CD8-positive, alpha-beta memory T cell (primary cell): ENCODE results near the gene TBC1D25. TPM values are rescaled to one million over a fixed set of nuclear protein-coding genes. Genes with fewer than 3 reads are reported as not detected.
"Not testable (repeated sequence)": the region's sequence is repeated elsewhere in the genome, so short reads cannot be mapped to it uniquely, and the experiment has no call there.

ENCODE experiments used
- CTCF ChIA-PET: fragments of 350-600 bp; sonication (Branson Sonifier 250); formaldehyde crosslinking; loops from one replicate; lab custom pipeline; 2021; ENCODE audit warnings: antibody characterized with exemption; lab: Charles Lee
- POLR2A ChIA-PET: fragments of 350-600 bp; sonication (Branson Sonifier 250); formaldehyde crosslinking; loops from one replicate; lab custom pipeline; 2021; ENCODE audit warnings: antibody characterized with exemption; lab: Charles Lee
- DNase-seq, 5 donors: peaks; one replicate each; pipeline versions ENCODE4 v3.0.0 to v3.0.0-alpha.2; 2020 to 2022; ENCODE audit warnings: mixed read lengths in 1 of 5
- H3K27ac ChIP-seq: one replicate; pipeline ENCODE4 v1.7.0; 2013; ENCODE audit warnings: low read depth, mild to moderate bottlenecking, low read length, moderate library complexity
- H3K27me3 ChIP-seq: 2 replicates; pipeline ENCODE4 v1.7.0; 2013; ENCODE audit warnings: low read length, mild to moderate bottlenecking; ENCODE audit not compliant: insufficient read depth, poor library complexity, severe bottlenecking
- H3K36me3 ChIP-seq: 2 replicates; pipeline ENCODE4 v1.7.0; 2013; ENCODE audit warnings: mild to moderate bottlenecking, low read length, moderate library complexity; ENCODE audit not compliant: insufficient read depth
- H3K4me1 ChIP-seq: 2 replicates; pipeline ENCODE4 v1.7.0; 2013; ENCODE audit warnings: mild to moderate bottlenecking, low read length, moderate library complexity; ENCODE audit not compliant: insufficient read depth
- H3K4me3 ChIP-seq: 2 replicates; pipeline ENCODE4 v1.7.0; 2013; ENCODE audit warnings: mild to moderate bottlenecking, low read length
- H3K9me3 ChIP-seq: 2 replicates; pipeline ENCODE4 v1.7.0; 2013; ENCODE audit warnings: mild to moderate bottlenecking, low read length
- H3K27ac Mint-ChIP-seq, 8 donors: one replicate each; pipeline ENCODE4 v1.8.0; 2020 to 2021; ENCODE audit warnings: mixed read lengths in 8 of 8, mild to moderate bottlenecking in 6 of 8, inconsistent platforms in 3 of 8, moderate library complexity in 3 of 8
- H3K27me3 Mint-ChIP-seq, 2 donors: one replicate each; pipeline ENCODE4 v1.8.0; 2020 to 2021; ENCODE audit warnings: mixed read lengths in 2 of 2, mild to moderate bottlenecking in 1 of 2, moderate library complexity in 1 of 2
- H3K36me3 Mint-ChIP-seq, 3 donors: one replicate each; pipeline ENCODE4 v1.8.0; 2020 to 2021; ENCODE audit warnings: mixed read lengths in 3 of 3, inconsistent platforms in 1 of 3, mild to moderate bottlenecking in 1 of 3
- H3K4me1 Mint-ChIP-seq, 3 donors: one replicate each; pipeline ENCODE4 v1.8.0; 2020 to 2021; ENCODE audit warnings: mixed read lengths in 3 of 3, inconsistent platforms in 1 of 3, mild to moderate bottlenecking in 1 of 3
- H3K4me3 Mint-ChIP-seq, 7 donors: one replicate each; pipeline ENCODE4 v1.8.0; 2020 to 2021; ENCODE audit warnings: mixed read lengths in 7 of 7, mild to moderate bottlenecking in 6 of 7, moderate library complexity in 4 of 7, inconsistent platforms in 2 of 7
- H3K9me3 Mint-ChIP-seq, 5 donors: one replicate each; pipeline ENCODE4 v1.8.0; 2020 to 2022; ENCODE audit warnings: mixed read lengths in 5 of 5, mild to moderate bottlenecking in 3 of 5, moderate library complexity in 2 of 5, inconsistent platforms in 1 of 5
- polyA plus RNA-seq: library from polyadenylated mRNA; unstranded; fragments of 300-500 nt; fragmentation: Illumina TruSeq; gene quantifications from one replicate; pipeline ENCODE4 v1.2.3, GENCODE V29; 2021
- total RNA-seq, 2 experiments: library from RNA; stranded (reverse); gene quantifications; one replicate each; pipeline ENCODE4 v1.2.3, GENCODE V29; 2021

The TBC1D25 gene
- total and polyA plus RNA-seq, 3 experiments from 2014 or later = 14.0 to 21.5 (median 15.2) TPM

- H3K27ac Mint-ChIP-seq = peak overlapping the region in 1 of 8 donors; percentile 33
- DNase-seq, H3K27ac ChIP-seq, H3K36me3 ChIP-seq, H3K4me3 Mint-ChIP-seq, H3K27me3 Mint-ChIP-seq, H3K9me3 ChIP-seq, POLR2A ChIA-PET, H3K9me3 Mint-ChIP-seq, H3K4me3 ChIP-seq, H3K27me3 ChIP-seq, H3K4me1 ChIP-seq: not testable (repeated sequence)
- H3K36me3 Mint-ChIP-seq = peaks cover 3 to 45% (median 7%) of the 10 kb centered on the region in 3 donors
- CTCF ChIA-PET = interaction anchor here (1.4 kb wide), 1 partner anchor 14 kb away, joined by 3 read pairs; no protein-coding TSS in a partner anchor
- peaks cover 10 to 24% (median 15%) of the 10 kb centered on the region in 3 donors for H3K4me1 Mint-ChIP-seq
These were observed 13.7 kb upstream of the TBC1D25 start for GRCh38 chrX:48525853-48526252.

GRCh38 chrX:48530736-48531135, 8.8 kb upstream of the TBC1D25 start:
- no peak for DNase-seq
- Histone ChIP-seq H3K36me3 (no peaks in the 10 kb centered on the region), H3K4me1 (peaks cover 11% of the 10 kb centered on the region), H3K27ac (no peak overlapping the region), H3K27me3 (no peaks in the 10 kb centered on the region), H3K4me3 (no peak overlapping the region), H3K9me3 (no peaks in the 10 kb centered on the region)
- ChIA-PET CTCF (no interaction called here), POLR2A (no interaction called here)
- no peaks in the 10 kb centered on the region for H3K9me3 Mint-ChIP-seq
- H3K4me1 Mint-ChIP-seq = peaks cover 9 to 16% (median 15%) of the 10 kb centered on the region in 3 donors
- peaks cover 7 to 27% (median 8%) of the 10 kb centered on the region in 3 donors for H3K36me3 Mint-ChIP-seq
- H3K27ac Mint-ChIP-seq = no peak overlapping the region
- H3K4me3 Mint-ChIP-seq = no peak overlapping the region
- H3K27me3 Mint-ChIP-seq = no peaks in the 10 kb centered on the region

GRCh38 chrX:48531358-48531959, 8.1 kb upstream of the TBC1D25 start:
- Histone ChIP-seq H3K36me3 (no peaks in the 10 kb centered on the region), H3K9me3 (no peaks in the 10 kb centered on the region), H3K4me3 (no peak overlapping the region), H3K27ac (peak overlapping the region; percentile 16), H3K27me3 (no peaks in the 10 kb centered on the region), H3K4me1 (peaks cover 11% of the 10 kb centered on the region)
- peak overlapping the region in 2 of 7 donors; percentile 11 to 22 for H3K4me3 Mint-ChIP-seq
- CTCF ChIA-PET = no interaction called here
- peaks cover 9 to 16% (median 14%) of the 10 kb centered on the region in 3 donors for H3K4me1 Mint-ChIP-seq
- no peaks in the 10 kb centered on the region for H3K9me3 Mint-ChIP-seq
- peak overlapping the region; percentile 19 to 97 (median 88) for H3K27ac Mint-ChIP-seq
- POLR2A ChIA-PET = no interaction called here
- no peaks in the 10 kb centered on the region for H3K27me3 Mint-ChIP-seq
- DNase-seq = no peak
- peaks cover 7 to 22% (median 8%) of the 10 kb centered on the region in 3 donors for H3K36me3 Mint-ChIP-seq

- ChIA-PET CTCF (no interaction called here), POLR2A (no interaction called here)
- Histone ChIP-seq H3K9me3 (no peaks in the 10 kb centered on the region), H3K27me3 (no peaks in the 10 kb centered on the region), H3K4me3 (no peak overlapping the region), H3K4me1 (peaks cover 11% of the 10 kb centered on the region), H3K36me3 (no peaks in the 10 kb centered on the region), H3K27ac (peak overlapping the region; percentile 43)
- peak overlapping the region in 6 of 8 donors; percentile 49 to 92 (median 86) for H3K27ac Mint-ChIP-seq
- H3K27me3 Mint-ChIP-seq = no peaks in the 10 kb centered on the region
- no peak overlapping the region for H3K4me3 Mint-ChIP-seq
- H3K4me1 Mint-ChIP-seq = peaks cover 8 to 12% (median 11%) of the 10 kb centered on the region in 3 donors
- no peak for DNase-seq
- H3K36me3 Mint-ChIP-seq = peaks cover 6 to 18% (median 7%) of the 10 kb centered on the region in 3 donors
- H3K9me3 Mint-ChIP-seq = no peaks in the 10 kb centered on the region
These were observed 7.4 kb upstream of the TBC1D25 start for GRCh38 chrX:48532161-48532560.

GRCh38 chrX:48533165-48533564, 6.3 kb upstream of the TBC1D25 start:
- H3K27ac Mint-ChIP-seq = peak overlapping the region in 2 of 8 donors; percentile 24 to 44
- peaks cover 8 to 12% (median 11%) of the 10 kb centered on the region in 3 donors for H3K4me1 Mint-ChIP-seq
- H3K9me3 ChIP-seq = no peaks in the 10 kb centered on the region
- H3K36me3 ChIP-seq = no peaks in the 10 kb centered on the region
- H3K4me3 ChIP-seq = no peak overlapping the region
- H3K9me3 Mint-ChIP-seq = no peaks in the 10 kb centered on the region
- peaks cover 11% of the 10 kb centered on the region for H3K4me1 ChIP-seq
- no peaks in the 10 kb centered on the region for H3K27me3 Mint-ChIP-seq
- CTCF ChIA-PET = no interaction called here
- peaks cover 6 to 9% (median 7%) of the 10 kb centered on the region in 3 donors for H3K36me3 Mint-ChIP-seq
- H3K27ac ChIP-seq = no peak overlapping the region
- no peak for DNase-seq
- POLR2A ChIA-PET = no interaction called here
- no peaks in the 10 kb centered on the region for H3K27me3 ChIP-seq
- H3K4me3 Mint-ChIP-seq = no peak overlapping the region

GRCh38 chrX:48538641-48539344, 721 bp upstream of the TBC1D25 start:
- ChIA-PET POLR2A (interaction anchor here (0.5 to 2.7 kb wide), 6 partner anchors 17 to 541 kb away, joined by 3 to 22 read pairs (median 3); partner anchors contain the start of genes EBP and RBM3), CTCF (interaction anchor here (1.0 to 2.4 kb wide), 7 partner anchors 17 to 456 kb away, joined by 3 to 11 read pairs (median 7); partner anchors contain the start of genes PORCN and RBM3)
- H3K9me3 ChIP-seq = no peaks in the 10 kb centered on the region
- H3K27ac Mint-ChIP-seq = peak overlapping the region in 7 of 8 donors; percentile 89 to 98 (median 96)
- no peaks in the 10 kb centered on the region for H3K27me3 Mint-ChIP-seq
- no peaks in the 10 kb centered on the region for H3K36me3 ChIP-seq
- no peak overlapping the region for H3K4me3 ChIP-seq
- peak overlapping the region; percentile 89 for H3K27ac ChIP-seq
- peaks cover 14% of the 10 kb centered on the region for H3K4me1 ChIP-seq
- H3K4me3 Mint-ChIP-seq = peak overlapping the region in 6 of 7 donors; percentile 85 to 94 (median 90)
- H3K27me3 ChIP-seq = no peaks in the 10 kb centered on the region
- peaks cover 0 to 23% (median under 1%) of the 10 kb centered on the region in 3 donors for H3K36me3 Mint-ChIP-seq
- H3K9me3 Mint-ChIP-seq = no peaks in the 10 kb centered on the region
- DNase-seq = peak in 1 of 5 donors; percentile 1
- peaks cover 16 to 23% (median 18%) of the 10 kb centered on the region in 3 donors for H3K4me1 Mint-ChIP-seq

- DNase-seq = peak in 4 of 5 donors; percentile 35 to 72 (median 52)
- peak overlapping the region; percentile 64 for H3K4me3 ChIP-seq
- no peaks in the 10 kb centered on the region for H3K9me3 ChIP-seq
- Mint-ChIP-seq H3K27me3 (no peaks in the 10 kb centered on the region), H3K27ac (peak overlapping the region; percentile 89 to 98 (median 96)), H3K4me3 (peak overlapping the region; percentile 85 to 94 (median 90)), H3K4me1 (peaks cover 16 to 26% (median 18%) of the 10 kb centered on the region in 3 donors), H3K36me3 (peaks cover 0 to 33% (median 3%) of the 10 kb centered on the region in 3 donors), H3K9me3 (no peaks in the 10 kb centered on the region)
- H3K27ac ChIP-seq = peak overlapping the region; percentile 89
- ChIA-PET POLR2A (interaction anchor here (1.0 to 2.7 kb wide), 5 partner anchors 18 to 56 kb away, joined by 3 to 22 read pairs (median 4); partner anchors contain the start of genes EBP and RBM3), CTCF (interaction anchor here (1.0 to 2.4 kb wide), 9 partner anchors 9 to 457 kb away, joined by 3 to 11 read pairs (median 5); partner anchors contain the start of genes PORCN and RBM3)
- peaks cover 5% of the 10 kb centered on the region for H3K36me3 ChIP-seq
- H3K27me3 ChIP-seq = no peaks in the 10 kb centered on the region
- peaks cover 14% of the 10 kb centered on the region for H3K4me1 ChIP-seq
These were observed 488 bp downstream of the TBC1D25 start for GRCh38 chrX:48540028-48540375.
